Endothelial cell of umbilical vein (primary cell): Measurements from ENCODE around the gene CASP2.

Experiments used
- POLR2A ChIP-seq: IDR thresholded peaks from 2 replicates; pipeline ENCODE4 v1.6.1; 2012; ENCODE audit warnings: low read depth, mild to moderate bottlenecking, control low read depth, low read length
- TF ChIP-seq, protein P1 (sequence below), 2 donors: IDR thresholded peaks; 1 replicate in 1 of 2; 2 replicates in 1 of 2; pipeline ENCODE4 v1.5.1; 2011; ENCODE audit warnings: low read length in 2 of 2, mild to moderate bottlenecking in 2 of 2, moderate library complexity in 2 of 2, control low read depth in 1 of 2, inconsistent platforms in 1 of 2, low read depth in 1 of 2; ENCODE audit not compliant: insufficient read depth in 1 of 2; ENCODE audit errors: extremely low read depth in 1 of 2

DNA sequence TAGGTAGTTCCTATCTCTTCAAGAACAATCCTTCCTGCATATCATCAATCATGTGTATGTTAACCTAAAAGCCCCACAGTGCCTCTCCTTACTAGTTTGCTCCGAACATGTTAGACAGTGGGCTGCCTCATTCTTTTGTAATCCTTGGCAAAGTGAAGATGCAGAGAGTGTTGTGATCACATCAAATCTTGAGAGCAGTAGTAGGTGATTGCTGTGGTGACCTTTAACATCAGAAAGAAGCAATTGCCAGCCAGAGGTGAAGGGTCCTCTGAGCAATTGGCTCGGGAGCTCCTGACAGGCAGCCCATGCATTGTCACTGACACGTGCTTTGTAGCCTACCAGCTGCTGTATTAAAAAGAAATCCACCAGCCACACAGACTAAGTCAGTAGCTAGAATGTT is 44.5 kb upstream of the CASP2 start:
- TF ChIP-seq POLR2A, result no peak
- TF ChIP-seq, protein P1, sequence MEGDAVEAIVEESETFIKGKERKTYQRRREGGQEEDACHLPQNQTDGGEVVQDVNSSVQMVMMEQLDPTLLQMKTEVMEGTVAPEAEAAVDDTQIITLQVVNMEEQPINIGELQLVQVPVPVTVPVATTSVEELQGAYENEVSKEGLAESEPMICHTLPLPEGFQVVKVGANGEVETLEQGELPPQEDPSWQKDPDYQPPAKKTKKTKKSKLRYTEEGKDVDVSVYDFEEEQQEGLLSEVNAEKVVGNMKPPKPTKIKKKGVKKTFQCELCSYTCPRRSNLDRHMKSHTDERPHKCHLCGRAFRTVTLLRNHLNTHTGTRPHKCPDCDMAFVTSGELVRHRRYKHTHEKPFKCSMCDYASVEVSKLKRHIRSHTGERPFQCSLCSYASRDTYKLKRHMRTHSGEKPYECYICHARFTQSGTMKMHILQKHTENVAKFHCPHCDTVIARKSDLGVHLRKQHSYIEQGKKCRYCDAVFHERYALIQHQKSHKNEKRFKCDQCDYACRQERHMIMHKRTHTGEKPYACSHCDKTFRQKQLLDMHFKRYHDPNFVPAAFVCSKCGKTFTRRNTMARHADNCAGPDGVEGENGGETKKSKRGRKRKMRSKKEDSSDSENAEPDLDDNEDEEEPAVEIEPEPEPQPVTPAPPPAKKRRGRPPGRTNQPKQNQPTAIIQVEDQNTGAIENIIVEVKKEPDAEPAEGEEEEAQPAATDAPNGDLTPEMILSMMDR (IDR thresholded peaks at IDR 0.05; ENCODE audit: extremely low read depth in 1 of 2, insufficient read depth in 1 of 2, low read depth in 1 of 2, low read length in 2 of 2), result no peak
